SK-N-SH treated with all-trans-retinoic acid at 6 μM for 48 hours (cell line): ENCODE measurements around the gene POU2F3.

Experiments
- ATAC-seq: fragments of 200-7000 bp; cut with Tn5 transposase; 3 replicates; pipeline ENCODE4 v1.9.1; 2020; ENCODE audit warnings: mild to moderate bottlenecking, moderate library complexity
- ARNTL ChIP-seq: fragments of 450-650 bp; formaldehyde crosslinking; IDR thresholded peaks from 2 replicates; pipeline ENCODE4 v1.5.0; 2020; ENCODE audit warnings: low read depth, mild to moderate bottlenecking, moderate library complexity, borderline replicate concordance
- BACH2 ChIP-seq: fragments of 250-450 bp; sonication (Bioruptor Pico); IDR thresholded peaks from 2 replicates; pipeline ENCODE4 v1.9.0; 2021; ENCODE audit warnings: mild to moderate bottlenecking, borderline replicate concordance
- CREB5 ChIP-seq: fragments of 250-450 bp; sonication (Bioruptor Pico); IDR thresholded peaks from 2 replicates; pipeline ENCODE4 v1.5.1; 2020; ENCODE audit warnings: low read depth, mild to moderate bottlenecking, moderate library complexity
- CSDC2 ChIP-seq: fragments of 250-450 bp; sonication (Bioruptor Pico); IDR thresholded peaks from 2 replicates; pipeline ENCODE4 v1.5.0; 2020; ENCODE audit warnings: mild to moderate bottlenecking, moderate library complexity
- ESRRG ChIP-seq: fragments of 250-450 bp; sonication (Bioruptor Pico); IDR thresholded peaks from 2 replicates; pipeline ENCODE4 v1.6.1; 2021; ENCODE audit warnings: mild to moderate bottlenecking
- OSR1 ChIP-seq: fragments of 250-450 bp; sonication (Bioruptor Pico); IDR thresholded peaks from 2 replicates; pipeline ENCODE4 v1.8.0; 2022; ENCODE audit warnings: moderate library complexity, mild to moderate bottlenecking, inconsistent platforms
- PATZ1 ChIP-seq: fragments of 250-450 bp; sonication (Bioruptor Pico); IDR thresholded peaks from 2 replicates; pipeline ENCODE4 v1.8.0; 2020; ENCODE audit warnings: mild to moderate bottlenecking, moderate library complexity, borderline replicate concordance
- POU6F1 ChIP-seq: fragments of 250-450 bp; sonication (Bioruptor Pico); IDR thresholded peaks from 2 replicates; pipeline ENCODE4 v1.8.0; 2021; ENCODE audit warnings: low read depth, mild to moderate bottlenecking, moderate library complexity, borderline replicate concordance
- RARB ChIP-seq: fragments of 250-450 bp; sonication (Bioruptor Pico); IDR thresholded peaks from 2 replicates; pipeline ENCODE4 v1.8.0; 2021; ENCODE audit warnings: mild to moderate bottlenecking, moderate library complexity
- TOX ChIP-seq: fragments of 250-450 bp; sonication (Bioruptor Pico); IDR thresholded peaks from 2 replicates; pipeline ENCODE4 v1.8.0; 2021; ENCODE audit warnings: mild to moderate bottlenecking, moderate library complexity, borderline replicate concordance
- TSHZ2 ChIP-seq: fragments of 250-450 bp; sonication (Bioruptor Pico); IDR thresholded peaks from 2 replicates; pipeline ENCODE4 v1.5.0; 2020; ENCODE audit warnings: mild to moderate bottlenecking, moderate library complexity
- ZFP3 ChIP-seq: fragments of 250-450 bp; sonication (Bioruptor Pico); IDR thresholded peaks from 2 replicates; pipeline ENCODE4 v1.5.0; 2020; ENCODE audit warnings: mild to moderate bottlenecking, moderate library complexity
- ZFP30 ChIP-seq: fragments of 450-650 bp; formaldehyde crosslinking; IDR thresholded peaks from 2 replicates; pipeline ENCODE4 v1.5.0; 2022; ENCODE audit warnings: mild to moderate bottlenecking, moderate library complexity
- ZNF565 ChIP-seq: fragments of 450-650 bp; formaldehyde crosslinking; conservative IDR thresholded peaks from 2 replicates; pipeline ENCODE4 v1.5.0; 2020; ENCODE audit warnings: low read depth, mild to moderate bottlenecking, moderate library complexity
- ZNF70 ChIP-seq: fragments of 450-650 bp; formaldehyde crosslinking; IDR thresholded peaks from 2 replicates; pipeline ENCODE4 v1.5.0; 2020; ENCODE audit warnings: mild to moderate bottlenecking, moderate library complexity
- ZNF8 ChIP-seq: fragments of 450-650 bp; formaldehyde crosslinking; IDR thresholded peaks from 2 replicates; pipeline ENCODE4 v1.5.0; 2020; ENCODE audit warnings: mild to moderate bottlenecking, moderate library complexity

POU2F3 gene

GRCh38 chr11:120298461-120298860, 58.5 kb downstream of the POU2F3 start:
- no peak for ATAC-seq
- TF ChIP-seq ZNF565 (CRISPR knock-in tag) = no peak
- TF ChIP-seq CREB5 = no peak
- TF ChIP-seq ESRRG (CRISPR knock-in tag) = no peak
- no peak for TF ChIP-seq PATZ1 (CRISPR knock-in tag)
- no peak for TF ChIP-seq ARNTL (CRISPR knock-in tag)
- TF ChIP-seq BACH2 (CRISPR knock-in tag) = no peak
- TF ChIP-seq TOX (CRISPR knock-in tag) = no peak
- no peak for TF ChIP-seq ZFP30
- TF ChIP-seq ZNF70 (CRISPR knock-in tag) = no peak
- no peak for TF ChIP-seq ZNF8 (CRISPR knock-in tag)
- TF ChIP-seq TSHZ2 (CRISPR knock-in tag) = no peak
- TF ChIP-seq ZFP3 (CRISPR knock-in tag) = no peak
- TF ChIP-seq OSR1 = no peak
- TF ChIP-seq CSDC2 (CRISPR knock-in tag) = no peak
- no peak for TF ChIP-seq POU6F1
- TF ChIP-seq RARB (CRISPR knock-in tag) = no peak

- TF ChIP-seq TSHZ2 (CRISPR knock-in tag) (no peak), OSR1 (no peak), CREB5 (no peak)
- TF ChIP-seq, all 23 proteins: peak for 0
- ATAC-seq = no peak
Measured at GRCh38 chr11:120302001-120302805, 62.3 kb downstream of the POU2F3 start.

DNA sequence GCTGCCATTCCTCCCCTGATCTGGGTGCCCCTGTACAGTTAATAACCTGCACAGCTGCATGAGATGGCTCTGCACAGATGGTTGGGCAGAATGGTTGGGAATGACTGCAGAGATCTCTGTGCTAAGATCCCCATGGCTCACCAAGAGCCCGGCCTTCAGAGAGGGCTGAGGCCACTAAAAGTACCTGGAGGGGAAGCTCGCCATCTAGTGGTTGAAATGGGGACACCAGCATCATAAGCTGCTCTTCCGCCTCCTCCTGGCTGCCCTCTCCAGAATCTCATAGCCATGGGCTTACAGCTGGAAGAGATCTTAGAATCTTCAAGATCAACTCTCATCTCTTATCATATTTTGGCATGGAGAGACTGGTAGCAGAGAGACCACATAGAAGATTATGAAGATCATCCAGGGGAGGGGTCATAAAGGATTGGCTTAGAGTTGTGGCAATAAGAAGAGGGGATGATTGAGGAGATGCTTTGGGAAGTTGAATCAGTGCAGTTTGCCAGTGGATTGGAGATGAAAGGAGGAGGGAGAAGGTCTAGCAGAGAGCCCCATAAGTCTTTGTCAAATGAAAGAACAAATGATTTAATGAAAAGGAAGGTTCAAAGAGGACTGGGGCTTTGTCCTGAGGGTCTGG, 63.2 kb downstream of the POU2F3 start:
- ATAC-seq = peak; percentile 68
- TF ChIP-seq ZNF8 (CRISPR knock-in tag) (no peak), OSR1 (no peak), POU6F1 (no peak)
